SK-N-MC (cell line): ENCODE results near the gene PGLYRP4.

ENCODE experiments used
- EZH2 ChIP-seq: fragments of 200-600 bp; sonication (generic); IDR thresholded peaks from one replicate; pipeline ENCODE4 v1.6.1; 2017; ENCODE audit warnings: antibody characterized with exemption
- FOXP2 ChIP-seq: optimal IDR thresholded peaks from 2 replicates; pipeline ENCODE3; 2011; ENCODE audit warnings: mild to moderate bottlenecking, moderate library complexity; ENCODE audit not compliant: insufficient read depth; ENCODE audit errors: extremely low read length, control extremely low read depth
- POLR2AphosphoS5 ChIP-seq: IDR thresholded peaks from 2 replicates; pipeline ENCODE4 v1.6.1; 2012; ENCODE audit warnings: mild to moderate bottlenecking, low read depth, low read length, borderline replicate concordance

GRCh38 chr1:153346077-153346723 is 2.4 kb downstream of the PGLYRP4 start:
- TF ChIP-seq POLR2AphosphoS5: no peak
- no peak for TF ChIP-seq FOXP2
- no peak for TF ChIP-seq EZH2
